DND-41 (cell line): ENCODE data around the gene C1orf174.

Experiments used
- CTCF ChIP-seq: IDR thresholded peaks from 2 replicates; pipeline ENCODE4 v1.5.1; 2012; ENCODE audit warnings: borderline replicate concordance, low read length, moderate library complexity, mild to moderate bottlenecking; ENCODE audit not compliant: poor library complexity, severe bottlenecking; ENCODE audit errors: extremely low read depth
- EZH2 ChIP-seq: IDR thresholded peaks from 3 replicates; pipeline ENCODE4 v1.6.1; 2012; ENCODE audit warnings: borderline replicate concordance, low read depth, mild to moderate bottlenecking, moderate library complexity, low read length, inconsistent platforms; ENCODE audit not compliant: severe bottlenecking

GRCh38 chr1:3876716-3877115 lies 23.4 kb downstream of the C1orf174 start:
- no peak for TF ChIP-seq EZH2
- no peak for TF ChIP-seq CTCF
